CD4-positive, alpha-beta T cell treated with Interleukin-15 for 4 hours (primary cell): ENCODE data around the gene PRR7.

Source experiments
- DNase-seq: peaks from one replicate; pipeline ENCODE4 v3.0.0-alpha.2; 2020; ENCODE audit warnings: low spot score

Gene PRR7

DNA sequence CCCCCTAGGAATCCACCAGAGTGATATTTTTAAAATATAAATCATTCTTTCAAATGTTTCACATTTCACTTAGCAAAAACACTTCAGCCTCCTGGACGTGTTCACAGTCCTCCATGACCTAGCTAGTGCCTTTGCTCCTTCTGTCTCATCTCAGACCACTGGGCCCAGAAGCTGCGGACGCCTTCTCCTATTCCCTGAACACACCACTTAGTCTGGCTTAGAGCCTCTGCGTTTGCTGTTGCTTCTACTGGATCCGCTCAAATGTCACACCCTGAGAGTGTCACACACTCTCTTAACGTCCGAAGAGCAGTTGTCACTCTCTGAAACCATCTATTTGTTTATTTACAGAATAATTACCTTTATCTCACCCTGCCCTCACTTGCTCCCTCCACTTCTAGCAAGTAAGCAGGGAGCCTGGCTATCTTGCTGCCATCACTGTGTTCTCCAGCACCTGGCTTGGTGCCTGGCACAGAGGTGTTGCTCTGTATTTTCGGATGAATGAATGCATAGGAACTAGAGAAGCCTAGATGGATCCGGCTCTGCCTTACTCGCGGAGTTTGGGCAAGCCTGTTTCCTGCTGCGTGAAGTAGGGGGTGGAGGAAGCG, 21.3 kb upstream of the PRR7 start:
- no peak for DNase-seq

DNA sequence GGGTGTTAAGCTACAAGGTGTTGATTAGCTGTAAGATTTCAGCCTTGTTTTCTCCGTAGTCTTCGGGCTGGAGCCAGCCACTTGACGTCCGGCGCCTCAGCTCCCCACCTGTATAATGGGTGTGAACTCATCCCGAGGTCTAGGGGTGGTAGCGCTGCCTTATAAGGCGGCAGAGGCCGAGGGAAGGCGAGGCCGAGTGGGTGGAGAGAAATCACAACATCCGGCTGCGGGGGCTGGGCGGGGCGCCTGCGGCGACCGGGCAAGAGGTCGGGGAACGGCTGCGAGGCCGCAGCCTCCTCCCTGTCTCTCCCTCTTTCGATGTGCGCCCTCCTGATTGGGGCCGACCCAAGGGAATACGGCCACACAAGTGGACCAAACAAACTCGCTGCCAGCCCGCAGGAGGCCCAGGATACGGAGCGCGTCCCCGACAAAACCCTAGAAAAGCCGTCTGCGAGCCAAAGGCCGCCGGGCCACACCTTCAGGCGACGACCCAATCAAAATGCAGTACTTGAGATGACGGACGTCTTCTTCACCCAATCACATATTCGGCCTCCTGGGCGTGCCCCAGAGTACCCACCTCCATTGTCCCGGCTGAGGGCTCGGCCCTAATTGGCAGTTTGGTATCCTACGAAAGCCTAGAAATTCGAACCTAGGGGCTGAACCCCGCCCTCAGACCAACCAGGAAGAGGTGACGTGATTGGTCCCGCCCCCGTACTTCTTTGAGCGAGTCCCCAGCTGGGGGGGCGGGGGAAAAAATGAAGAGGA, 20.6 kb upstream of the PRR7 start:
- peak; percentile 100 for DNase-seq

DNA sequence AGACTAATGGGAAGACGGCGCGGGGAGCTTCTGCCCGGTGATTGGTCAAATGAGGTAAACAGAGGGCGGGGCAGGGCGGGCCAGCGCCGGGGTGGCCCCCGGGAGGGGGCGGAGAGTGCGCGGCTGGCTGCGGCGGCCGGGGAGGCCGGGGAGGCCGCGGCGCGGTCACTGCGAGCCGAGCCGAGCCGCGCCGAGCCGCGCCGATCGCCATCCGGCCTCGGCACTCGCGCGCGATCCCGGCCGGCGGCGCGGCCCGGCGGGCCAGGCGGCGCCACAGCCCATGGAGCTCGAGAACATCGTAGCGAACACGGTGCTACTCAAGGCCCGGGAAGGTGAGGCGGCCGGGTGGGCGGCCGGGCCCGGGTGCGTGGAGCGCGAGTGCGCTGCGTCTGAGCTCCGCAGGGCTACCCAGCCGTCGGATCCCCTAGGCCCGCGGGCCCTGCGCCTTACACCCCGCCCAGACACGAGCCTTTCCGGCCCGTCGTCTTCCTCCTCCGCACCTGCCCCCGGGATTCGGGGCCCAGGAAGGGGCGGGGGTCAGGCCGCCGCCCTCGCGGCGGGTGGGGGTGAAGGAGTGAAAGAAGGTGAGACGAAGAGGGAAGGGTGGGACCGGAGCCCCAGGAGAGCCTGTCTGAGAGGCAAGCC, 19.9 kb upstream of the PRR7 start, which contains the start of gene GRK6:
GRK6 (plus strand) TSS at position 111 of the 645 bp plus-strand sequence; CDS start at position 281, 170 bp downstream.
- DNase-seq = peak; percentile 71

DNA sequence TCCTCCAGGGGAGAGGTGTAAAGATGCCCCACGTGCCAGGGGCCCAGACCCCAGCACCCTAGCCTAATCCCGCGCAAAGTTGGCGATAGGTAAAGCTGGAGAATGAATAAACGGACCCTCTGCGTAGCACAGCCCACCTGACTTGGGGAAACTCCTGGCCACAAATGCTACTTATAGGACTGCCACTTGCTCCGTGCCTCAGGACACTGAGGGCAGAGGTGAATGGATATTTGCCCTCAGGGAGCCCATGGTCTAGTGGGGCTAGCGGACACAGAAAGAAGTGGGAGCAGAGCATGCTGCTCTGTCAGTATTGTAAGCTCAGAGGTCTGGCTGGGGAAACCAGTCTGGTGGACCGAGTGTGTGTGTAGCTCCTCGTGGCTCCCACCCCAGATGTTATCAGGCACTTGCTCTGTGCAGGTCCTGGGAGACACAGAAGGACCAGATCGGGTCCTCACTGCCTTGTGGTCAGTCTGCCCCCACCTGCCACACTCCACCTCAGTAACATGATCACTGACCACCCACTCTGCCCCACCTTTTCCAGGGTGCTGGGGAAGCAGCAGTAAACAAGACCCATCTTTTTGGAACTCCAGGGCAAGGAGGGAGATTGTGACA, 19.3 kb upstream of the PRR7 start:
- DNase-seq = no peak

DNA sequence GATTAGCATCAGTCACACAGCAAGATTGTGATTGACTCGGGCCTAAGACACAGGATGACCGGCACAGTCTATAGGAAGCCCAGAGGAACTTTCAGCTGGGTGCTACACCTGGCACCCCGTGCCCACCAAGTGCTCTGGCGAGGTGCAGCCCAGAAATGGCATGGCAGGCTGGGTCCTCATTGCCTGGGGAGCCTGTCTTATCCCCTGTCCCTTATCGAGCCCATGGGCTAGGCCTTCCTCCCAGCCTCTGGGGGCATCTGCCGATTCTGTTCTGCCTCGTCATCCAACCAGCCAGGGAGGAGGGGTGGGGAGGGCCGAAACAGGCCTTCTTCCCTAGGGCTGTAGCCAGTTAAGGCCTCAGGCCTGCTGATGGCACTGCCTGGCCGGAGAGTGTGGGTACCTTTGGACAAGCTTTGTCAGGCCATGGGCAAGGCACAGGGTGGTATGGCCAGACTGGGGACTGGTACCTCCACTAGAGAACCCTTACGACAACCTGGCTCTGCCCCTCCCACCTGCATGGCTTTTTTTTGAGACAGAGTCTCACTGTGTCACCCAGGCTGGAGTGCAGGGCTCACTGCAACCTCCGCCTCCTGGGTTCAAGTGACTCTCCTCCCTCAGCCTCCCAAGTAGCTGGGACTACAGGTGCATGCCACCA, 18.6 kb upstream of the PRR7 start:
- no peak for DNase-seq

DNA sequence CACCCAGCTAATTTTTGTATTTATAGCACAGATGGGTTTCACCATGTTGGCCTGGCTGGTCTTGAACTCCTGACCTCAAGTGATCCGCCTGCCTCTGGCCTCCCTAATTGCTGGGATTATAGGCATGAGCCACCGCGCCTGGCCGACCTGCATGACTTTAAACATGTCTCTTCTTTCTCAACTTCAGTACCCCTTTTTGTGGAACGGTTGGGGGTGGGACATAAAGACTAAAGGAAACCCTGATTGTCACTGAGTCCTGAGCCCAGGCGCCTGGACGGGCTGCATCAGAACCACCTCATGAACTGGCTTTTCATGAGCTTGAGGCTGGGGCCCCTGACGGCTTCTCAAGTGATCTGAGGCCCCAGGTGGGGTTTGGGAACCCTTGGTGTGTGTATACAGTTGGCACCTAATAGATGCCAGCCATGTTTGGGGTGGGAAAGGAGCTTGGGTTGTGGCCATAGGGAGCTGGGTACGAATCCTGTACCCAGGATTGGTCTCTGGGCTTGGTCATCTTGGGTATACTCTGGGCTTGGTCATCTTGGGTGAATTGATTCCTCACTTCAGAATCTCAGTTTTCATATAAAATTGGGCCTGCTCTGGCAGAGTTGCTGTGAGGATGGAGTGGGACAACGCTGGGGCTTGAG, 17.9 kb upstream of the PRR7 start:
- no peak for DNase-seq

DNA sequence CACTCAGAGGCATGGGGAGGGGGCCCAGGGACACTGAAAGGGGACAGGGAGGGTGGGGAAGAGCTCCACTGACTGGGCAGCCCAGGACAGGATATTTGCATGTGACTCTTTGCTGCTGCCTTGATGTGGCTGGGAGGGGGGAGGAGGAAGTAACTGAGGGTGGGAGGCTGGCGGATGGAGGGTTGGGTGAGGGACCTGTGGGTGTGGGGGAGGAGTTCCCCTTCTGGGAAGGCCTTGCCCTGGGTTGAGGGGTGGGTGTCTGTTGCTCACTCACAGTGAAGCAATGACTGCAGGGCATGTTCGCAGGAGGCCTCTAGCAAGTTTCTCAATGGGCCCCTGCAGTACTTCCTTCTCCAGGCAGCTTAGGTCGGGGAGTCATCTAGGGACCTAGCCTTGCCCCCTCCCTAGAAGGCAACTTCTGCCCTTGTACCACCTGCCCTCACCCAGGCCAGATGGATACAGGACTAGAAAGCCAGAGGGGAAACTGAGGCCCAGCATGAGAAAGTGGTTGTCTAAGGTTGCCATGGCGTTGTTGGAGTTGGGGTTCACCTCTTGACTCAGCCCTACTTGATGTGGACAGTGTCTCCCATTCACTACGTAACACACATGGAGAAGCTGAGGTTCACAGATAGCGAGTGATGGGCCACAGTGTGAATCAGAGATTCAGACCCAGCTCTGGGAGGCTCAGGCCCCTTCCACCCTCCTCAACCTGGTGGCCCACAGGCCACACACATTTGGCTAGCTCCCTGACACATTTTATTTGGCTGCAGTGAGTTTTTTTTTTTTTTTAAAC, 17.2 kb upstream of the PRR7 start:
- DNase-seq = peak; percentile 90

DNA sequence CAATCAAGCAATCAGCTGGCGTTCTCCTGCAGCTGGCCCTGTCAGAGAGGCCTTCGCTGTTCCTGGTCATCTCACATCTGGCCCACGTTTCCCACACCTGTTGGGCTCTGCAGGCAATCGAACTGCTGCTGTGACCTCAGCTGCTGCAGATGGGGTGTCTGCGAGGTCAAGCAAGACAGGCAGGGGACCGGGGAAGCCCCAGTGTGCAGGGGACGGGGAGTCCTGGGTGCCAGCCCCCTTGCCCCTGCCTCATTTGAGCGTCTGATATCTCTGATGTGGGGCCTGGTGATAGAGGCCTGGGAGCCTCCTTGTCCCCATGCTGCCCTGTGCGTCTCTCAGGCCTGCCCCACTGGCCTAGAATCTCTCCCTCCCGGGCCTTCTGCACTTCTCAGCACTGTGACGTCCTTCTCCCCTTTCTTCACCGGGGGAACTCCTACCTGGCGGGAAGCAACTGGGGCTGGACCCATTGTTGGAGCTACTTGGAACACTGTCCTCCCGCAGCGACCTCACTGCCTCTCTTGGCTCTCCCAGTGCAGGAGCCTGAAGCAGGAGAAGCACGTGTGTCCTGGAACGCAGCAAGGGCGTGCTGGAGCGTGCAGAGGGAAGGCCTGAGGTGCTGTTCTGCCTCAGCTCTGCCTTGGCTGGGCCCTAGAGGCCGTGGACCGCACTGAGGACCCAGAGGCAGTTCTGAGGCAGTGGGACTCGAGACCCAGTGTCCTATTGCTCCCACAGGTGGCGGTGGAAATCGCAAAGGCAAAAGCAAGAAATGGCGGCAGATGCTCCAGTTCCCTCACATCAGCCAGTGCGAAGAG, 16.3 kb upstream of the PRR7 start:
- no peak for DNase-seq

DNA sequence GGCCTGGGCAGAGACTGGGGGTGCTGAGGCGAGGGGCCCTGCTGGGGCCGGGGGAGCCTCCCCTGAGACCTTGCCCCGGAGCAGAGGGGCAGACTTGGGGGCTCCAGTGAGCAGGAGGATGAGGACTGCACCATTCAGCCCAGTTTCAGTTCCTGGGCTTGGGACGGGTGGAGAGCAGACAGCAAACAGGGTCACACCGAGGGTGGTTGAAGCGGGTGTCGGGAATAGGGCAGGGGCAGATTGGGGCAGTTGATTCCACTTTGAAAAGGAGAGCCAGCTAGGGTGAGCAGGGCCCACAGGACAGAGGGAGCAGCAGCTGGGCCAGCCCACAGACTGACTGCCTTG, 15.7 kb upstream of the PRR7 start:
- no peak for DNase-seq

DNA sequence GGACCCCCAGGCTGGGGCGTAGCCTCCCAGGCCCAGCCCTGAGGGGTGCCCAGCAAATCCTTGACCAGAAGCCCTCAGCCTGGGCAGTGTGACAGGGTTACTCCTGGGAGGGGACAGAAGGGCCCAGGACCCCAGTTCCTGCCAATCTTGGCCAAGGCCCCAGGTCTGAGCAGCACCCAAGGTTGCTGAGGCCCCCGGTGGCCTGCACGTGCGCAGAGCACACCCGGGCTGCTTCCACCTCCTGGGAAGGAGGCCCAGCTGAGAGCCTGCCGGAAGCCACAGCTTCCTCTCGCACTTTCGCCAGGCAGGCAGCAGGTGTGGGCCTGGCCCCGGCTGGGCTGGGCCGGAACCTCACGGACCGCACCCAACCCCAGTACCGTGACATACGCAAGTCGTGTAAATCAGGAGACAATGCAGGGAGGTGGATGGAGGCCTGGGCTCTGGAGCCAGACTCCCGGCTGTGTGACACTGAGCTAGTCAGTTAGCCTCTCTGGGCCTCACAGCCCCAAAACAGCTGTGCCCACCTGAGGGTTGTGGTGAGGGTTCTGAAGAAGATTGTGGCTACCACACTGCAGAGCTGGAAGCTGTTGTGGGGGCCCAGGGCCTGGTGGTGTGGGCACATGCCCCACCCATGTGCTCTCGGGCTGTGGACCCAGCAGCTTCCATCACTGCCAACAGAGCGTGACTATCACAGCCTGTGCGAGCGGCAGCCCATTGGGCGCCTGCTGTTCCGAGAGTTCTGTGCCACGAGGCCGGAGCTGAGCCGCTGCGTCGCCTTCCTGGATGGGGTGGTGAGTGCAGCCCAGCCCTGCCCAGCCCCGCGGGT, 15.1 kb upstream of the PRR7 start:
- DNase-seq = peak; percentile 59

DNA sequence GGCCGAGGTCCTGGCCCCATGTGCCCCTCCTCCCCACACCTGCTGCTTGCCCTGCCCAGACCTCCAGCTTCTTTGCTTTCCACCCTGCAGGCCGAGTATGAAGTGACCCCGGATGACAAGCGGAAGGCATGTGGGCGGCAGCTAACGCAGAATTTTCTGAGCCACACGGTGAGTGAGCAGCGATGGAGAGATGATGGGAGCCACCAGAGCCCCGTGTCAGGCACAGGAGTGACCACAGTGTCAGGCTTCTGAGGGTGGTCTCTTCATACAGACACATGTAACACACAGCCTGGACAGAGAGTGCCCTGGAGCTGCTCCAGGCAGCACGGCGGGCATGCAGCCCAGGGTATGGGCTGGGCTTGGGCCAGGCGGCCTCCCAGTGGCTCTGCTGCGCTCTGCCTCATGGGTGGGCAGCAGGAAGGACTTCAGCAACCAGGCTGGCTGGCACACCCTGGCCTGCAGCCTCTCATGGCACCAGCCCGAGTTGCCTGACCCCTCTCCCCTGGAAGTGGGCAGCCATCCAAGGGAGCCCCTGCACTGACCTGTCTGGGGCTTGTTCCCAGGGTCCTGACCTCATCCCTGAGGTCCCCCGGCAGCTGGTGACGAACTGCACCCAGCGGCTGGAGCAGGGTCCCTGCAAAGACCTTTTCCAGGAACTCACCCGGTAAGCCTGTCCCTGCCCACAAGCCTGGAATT, 14.3 kb upstream of the PRR7 start:
- DNase-seq = no peak

DNA sequence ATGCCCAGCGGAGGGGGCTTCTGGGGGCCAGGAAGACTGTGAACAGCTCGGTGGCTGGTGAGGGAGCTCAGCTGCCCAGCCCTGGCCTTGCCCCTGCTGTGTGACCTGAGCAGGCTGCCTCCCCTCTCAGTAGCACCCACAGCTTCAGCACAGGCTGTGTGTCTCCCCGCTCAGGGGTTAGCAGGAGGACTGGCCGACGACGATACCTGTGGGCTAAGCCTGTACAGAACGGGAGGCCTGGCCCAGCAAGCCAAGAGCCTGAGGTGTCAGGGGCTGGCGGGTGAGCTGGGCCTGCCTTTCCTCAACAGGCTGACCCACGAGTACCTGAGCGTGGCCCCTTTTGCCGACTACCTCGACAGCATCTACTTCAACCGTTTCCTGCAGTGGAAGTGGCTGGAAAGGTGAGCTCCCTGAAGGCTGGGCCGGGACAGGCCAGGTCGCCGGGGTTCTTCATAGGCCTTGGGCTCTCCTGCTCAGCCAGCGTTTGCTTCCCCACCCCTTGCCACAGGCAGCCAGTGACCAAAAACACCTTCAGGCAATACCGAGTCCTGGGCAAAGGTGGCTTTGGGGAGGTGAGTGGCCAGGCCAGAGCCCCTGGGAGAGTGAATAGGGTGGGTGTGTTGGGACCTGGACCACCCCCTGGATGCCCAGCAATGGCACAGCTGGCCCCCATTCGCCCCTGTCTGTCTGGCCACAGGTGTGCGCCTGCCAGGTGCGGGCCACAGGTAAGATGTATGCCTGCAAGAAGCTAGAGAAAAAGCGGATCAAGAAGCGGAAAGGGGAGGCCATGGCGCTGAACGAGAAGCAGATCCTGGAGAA, 13.6 kb upstream of the PRR7 start:
- DNase-seq = no peak

DNA sequence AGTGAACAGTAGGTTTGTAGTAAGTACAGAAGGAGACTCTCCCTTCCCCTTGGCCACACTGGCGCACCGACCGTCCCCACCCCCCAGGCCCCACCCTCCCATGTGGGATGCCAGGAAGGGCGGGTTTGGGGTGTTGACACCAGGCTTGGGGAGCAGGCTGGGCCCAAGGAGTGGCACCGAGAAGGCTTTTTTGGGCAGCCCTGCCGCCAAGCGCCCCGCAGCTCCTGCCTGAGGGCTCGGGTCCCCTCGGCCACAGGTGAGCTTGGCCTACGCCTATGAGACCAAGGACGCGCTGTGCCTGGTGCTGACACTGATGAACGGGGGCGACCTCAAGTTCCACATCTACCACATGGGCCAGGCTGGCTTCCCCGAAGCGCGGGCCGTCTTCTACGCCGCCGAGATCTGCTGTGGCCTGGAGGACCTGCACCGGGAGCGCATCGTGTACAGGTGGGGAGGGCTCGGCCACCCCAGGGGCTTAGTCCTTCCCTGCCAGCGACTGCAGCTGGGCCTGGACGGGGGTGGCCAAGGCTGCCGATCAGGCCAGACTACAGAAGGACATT, 12.9 kb upstream of the PRR7 start:
- no peak for DNase-seq

DNA sequence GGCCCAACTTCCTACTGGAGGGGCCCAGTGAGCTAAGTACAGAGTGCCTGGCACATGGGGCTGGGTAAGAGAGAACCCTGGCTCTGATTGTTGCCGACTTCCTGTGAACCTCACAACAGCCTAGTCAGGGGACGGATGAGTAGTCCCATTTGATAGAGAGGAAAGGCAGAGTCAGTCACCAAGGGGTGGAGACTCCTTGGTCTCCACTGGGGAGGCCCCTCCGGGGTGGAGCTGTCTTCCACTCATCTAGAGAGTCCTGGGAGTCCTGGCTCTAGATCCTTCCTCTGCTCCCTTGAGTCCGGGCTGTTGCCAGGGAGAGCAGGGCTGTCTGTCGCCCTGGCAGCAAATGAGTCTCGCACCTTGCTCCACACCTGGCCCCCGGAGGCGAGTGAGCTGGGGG, 12.2 kb upstream of the PRR7 start:
- peak; percentile 72 for DNase-seq

DNA sequence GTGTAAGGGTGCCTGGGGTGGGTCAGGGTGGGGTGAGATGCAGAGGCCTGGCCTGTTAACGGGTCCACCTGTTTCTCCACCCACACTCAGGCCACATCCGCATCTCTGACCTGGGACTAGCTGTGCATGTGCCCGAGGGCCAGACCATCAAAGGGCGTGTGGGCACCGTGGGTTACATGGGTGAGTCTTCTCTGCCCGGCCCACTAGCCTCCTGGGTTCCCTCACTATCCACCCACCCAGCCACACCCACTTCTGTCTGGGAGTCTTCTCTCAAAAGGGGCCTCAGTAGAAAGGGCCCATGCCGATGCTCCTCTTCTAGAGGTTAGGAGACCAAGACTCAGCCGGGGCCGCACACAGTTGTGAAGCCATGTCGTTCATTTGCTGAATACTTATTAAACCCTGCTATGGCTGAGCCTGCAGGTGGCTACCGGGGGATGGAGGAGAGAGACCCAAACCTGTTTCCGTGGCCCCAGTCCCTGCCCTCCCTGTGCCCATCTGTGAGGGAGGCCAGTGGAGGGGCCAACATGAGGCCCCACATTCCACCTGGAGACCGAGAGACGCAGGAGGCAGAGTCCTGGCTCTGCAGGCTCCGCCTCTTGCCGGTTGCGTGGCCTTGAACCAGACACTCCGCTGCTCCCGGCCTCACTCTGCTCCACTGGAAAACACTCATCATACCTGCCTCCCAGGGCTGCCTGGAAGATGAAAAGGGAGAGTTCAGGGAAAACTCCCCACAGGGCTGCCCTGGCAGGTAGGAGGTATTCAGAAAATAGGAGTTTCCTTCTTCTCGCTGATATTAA, 11.5 kb upstream of the PRR7 start:
- no peak for DNase-seq

DNA sequence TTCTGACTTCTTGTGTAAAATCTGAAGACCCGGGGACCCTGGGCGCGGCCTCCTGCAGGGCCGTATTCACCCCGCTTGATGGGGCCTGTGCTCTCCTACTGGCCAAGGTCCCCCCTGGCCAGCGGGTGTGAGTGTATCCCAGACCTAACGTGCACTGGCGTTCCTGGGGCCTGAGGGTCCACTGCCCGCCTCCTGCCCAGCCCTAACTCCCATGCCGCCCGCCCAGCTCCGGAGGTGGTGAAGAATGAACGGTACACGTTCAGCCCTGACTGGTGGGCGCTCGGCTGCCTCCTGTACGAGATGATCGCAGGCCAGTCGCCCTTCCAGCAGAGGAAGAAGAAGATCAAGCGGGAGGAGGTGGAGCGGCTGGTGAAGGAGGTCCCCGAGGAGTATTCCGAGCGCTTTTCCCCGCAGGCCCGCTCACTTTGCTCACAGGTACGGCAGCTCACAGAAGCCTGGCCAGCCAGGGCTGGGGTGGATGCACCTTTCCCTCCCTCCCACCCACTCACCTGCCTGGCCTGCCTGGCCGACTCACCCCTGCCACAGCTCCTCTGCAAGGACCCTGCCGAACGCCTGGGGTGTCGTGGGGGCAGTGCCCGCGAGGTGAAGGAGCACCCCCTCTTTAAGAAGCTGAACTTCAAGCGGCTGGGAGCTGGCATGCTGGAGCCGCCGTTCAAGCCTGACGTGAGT, 10.6 kb upstream of the PRR7 start:
- no peak for DNase-seq
